HepG2 (cell line): ENCODE results near the gene LIMA1. TPM values are rescaled to one million over a fixed set of nuclear protein-coding genes. Genes with fewer than 3 reads are reported as not detected.

Experiments
- ATAC-seq: fragments of 200-7000 bp; cut with Tn5 transposase; 3 replicates; pipeline ENCODE4 v1.9.1; 2020; ENCODE audit warnings: mild to moderate bottlenecking, moderate library complexity
- BruUV-seq: library from RNA; stranded (reverse); fragments of 400-500 nt; replicated peaks from 2 replicates; lab custom pipeline; 2021; lab: Mats Ljungman, UMichigan
- CTCF ChIA-PET: fragments of 300-600 bp; formaldehyde crosslinking; extraction: SDS; loops from one replicate; lab custom pipeline; 2021; ENCODE audit warnings: low total read pairs, inconsistent platforms, low intra/inter-chr PET ratio; lab: Yijun Ruan, JAX
- POLR2A ChIA-PET: fragments of 350-600 bp; sonication (Branson Sonifier 250); formaldehyde crosslinking; loops from one replicate; lab custom pipeline; 2020; ENCODE audit warnings: antibody characterized with exemption, inconsistent platforms; lab: Yijun Ruan, JAX
- DNase-seq: peaks from one replicate; pipeline ENCODE4 v3.0.0-alpha.2; 2015; ENCODE audit warnings: low spot score
- FAIRE-seq: peaks from 3 replicates; lab custom pipeline; 2011; peaks lifted over from hg19 to GRCh38; lab: Jason Lieb, UNC
- H2AFZ ChIP-seq: one replicate; pipeline ENCODE4 v1.6.1; 2011; ENCODE audit warnings: low read length, inconsistent platforms
- H3K27ac ChIP-seq: fragments of 300-600 bp; 3 replicates; pipeline ENCODE4 v1.8.0; 2011; ENCODE audit warnings: mixed run types, mild to moderate bottlenecking, mixed read lengths, low read length, inconsistent platforms; ENCODE audit not compliant: insufficient read depth; ENCODE audit errors: extremely low read length
- H3K27me3 ChIP-seq, 2 experiments: fragments of 200-600 bp in 1 of 2; 2 replicates in 1 of 2; 3 replicates in 1 of 2; pipeline versions ENCODE4 v1.6.0 to v1.8.0; 2011; ENCODE audit warnings: low read length in 2 of 2, mild to moderate bottlenecking in 2 of 2, moderate library complexity in 2 of 2, inconsistent platforms in 1 of 2; ENCODE audit not compliant: insufficient read depth in 2 of 2, control insufficient read depth in 1 of 2
- H3K36me3 ChIP-seq, 2 experiments: fragments of 200-600 bp in 1 of 2; replicated peaks in 1 of 2; 2 replicates in 1 of 2; 3 replicates in 1 of 2; pipeline versions ENCODE4 v1.5.1 to v1.8.0; 2011; ENCODE audit warnings: low read length in 2 of 2, inconsistent platforms in 1 of 2; ENCODE audit not compliant: insufficient read depth in 2 of 2, control insufficient read depth in 1 of 2
- H3K4me1 ChIP-seq: 2 replicates; pipeline ENCODE4 v1.5.1; 2012; ENCODE audit warnings: low read length, inconsistent platforms; ENCODE audit not compliant: insufficient read depth
- H3K4me2 ChIP-seq: 2 replicates; pipeline ENCODE4 v1.6.0; 2011; ENCODE audit warnings: low read depth, low read length, inconsistent platforms
- H3K4me3 ChIP-seq, 3 experiments: fragments of 200-600 bp in 1 of 3; sonication (generic), shearing (Covaris generic) in 1 of 3; replicated peaks in 1 of 3; 2 replicates each; pipeline ENCODE4 v1.5.1; 2011 to 2016; ENCODE audit warnings: low read length in 3 of 3, inconsistent platforms in 2 of 3, low read depth in 2 of 3, mild to moderate bottlenecking in 2 of 3, control low read depth in 1 of 3, mixed read lengths in 1 of 3; ENCODE audit not compliant: insufficient read depth in 1 of 3
- H3K79me2 ChIP-seq: one replicate; pipeline ENCODE4 v1.6.1; 2011; ENCODE audit warnings: low read length, inconsistent platforms; ENCODE audit not compliant: insufficient read depth
- H3K9ac ChIP-seq: 2 replicates; pipeline ENCODE4 v1.6.0; 2011; ENCODE audit warnings: mild to moderate bottlenecking, low read depth, low read length, inconsistent platforms; ENCODE audit not compliant: insufficient read depth
- H3K9me3 ChIP-seq: 2 replicates; pipeline ENCODE4 v1.5.1; 2012; ENCODE audit warnings: mild to moderate bottlenecking, low read length
- H4K20me1 ChIP-seq: 2 replicates; pipeline ENCODE4 v1.6.0; 2011; ENCODE audit warnings: inconsistent platforms, mild to moderate bottlenecking, low read length, moderate library complexity; ENCODE audit not compliant: insufficient read depth
- AGO1 ChIP-seq: fragments of 200-400 bp; formaldehyde crosslinking; IDR thresholded peaks from 2 replicates; pipeline ENCODE4 v1.6.1; 2017; ENCODE audit warnings: mild to moderate bottlenecking, low read depth, low read length, moderate library complexity; ENCODE audit not compliant: poor library complexity, severe bottlenecking
- CBFB ChIP-seq: sonication (generic); formaldehyde crosslinking; IDR thresholded peaks from 2 replicates; pipeline ENCODE4 v1.4.0; 2020; ENCODE audit warnings: missing genetic modification reagents
- CBX5 ChIP-seq: sonication (generic); formaldehyde crosslinking; IDR thresholded peaks from 2 replicates; pipeline ENCODE4 v1.4.0; 2020; ENCODE audit warnings: missing genetic modification reagents, borderline replicate concordance
- IRF1 ChIP-seq: sonication (generic); formaldehyde crosslinking; IDR thresholded peaks from 2 replicates; pipeline ENCODE4 v1.4.0; 2020; ENCODE audit warnings: low read depth, mild to moderate bottlenecking, missing genetic modification reagents
- MAZ ChIP-seq, 2 experiments: sonication (generic) in 1 of 2; formaldehyde crosslinking in 1 of 2; IDR thresholded peaks; 2 replicates each; pipeline versions ENCODE4 v1.5.0 to v1.6.1; 2012 to 2020; ENCODE audit warnings: low read depth in 2 of 2, mild to moderate bottlenecking in 2 of 2, borderline replicate concordance in 1 of 2, improper control_type of control experiment in 1 of 2, low read length in 1 of 2, missing genetic modification reagents in 1 of 2, moderate library complexity in 1 of 2
- NFE2L2 ChIP-seq: fragments of 150-350 bp; IDR thresholded peaks from 2 replicates; pipeline ENCODE4 v1.6.1; 2014; ENCODE audit warnings: low read length
- SCMH1 ChIP-seq: sonication (generic); formaldehyde crosslinking; IDR thresholded peaks from 2 replicates; pipeline ENCODE4 v1.9.0; 2021; ENCODE audit warnings: missing genetic modification reagents, mild to moderate bottlenecking, borderline replicate concordance
- ZNF383 ChIP-seq: sonication (generic); formaldehyde crosslinking; IDR thresholded peaks from 2 replicates; pipeline ENCODE4 v1.4.0; 2020; ENCODE audit warnings: missing genetic modification reagents, mild to moderate bottlenecking, borderline replicate concordance
- ZSCAN5A ChIP-seq: sonication (generic); formaldehyde crosslinking; IDR thresholded peaks from 2 replicates; pipeline ENCODE4 v1.8.0; 2022; ENCODE audit warnings: mild to moderate bottlenecking, missing genetic modification reagents, borderline replicate concordance
- WGBS: methylation state at CpG from one replicate; pipeline ENCODE4 v1.1.6; 2017; ENCODE audit warnings: low lambda C conversion rate; 5-methylcytosine and 5-hydroxymethylcytosine counted together
- in situ Hi-C: cut with HindIII; loops from 2 replicates; pipeline ENCODE4 v1.10.0; 2017; ENCODE audit warnings: low pct_unique_long_range_greater_than_20kb; ENCODE audit not compliant: extremely low pct_ligation_motif_present
- intact Hi-C: fragments of 100-400 bp; cut with micrococcal nuclease; formaldehyde crosslinking; loops from one replicate; pipeline ENCODE4 v1.10.0; 2022; ENCODE audit not compliant: unreplicated experiment
- polyA plus RNA-seq, 8 experiments: library from polyadenylated mRNA; depleted of rRNA in 3 of 8; stranded (reverse) in 7 of 8; unstranded in 1 of 8; fragments of >200 nt; fragmentation: Illumina TruSeq in 4 of 8; extraction: Trizol in 4 of 8; gene quantifications; 2 replicates each; pipeline versions ENCODE4 v1.2.1 to v1.2.3, GENCODE V29; 2011 to 2016; ENCODE audit warnings: low read depth in 4 of 8, missing spikeins in 1 of 8, mixed read lengths in 1 of 8; ENCODE audit not compliant: insufficient read depth in 1 of 8
- total RNA-seq, 5 experiments: library from RNA; depleted of rRNA; stranded (reverse); fragments of >200 nt; fragmentation: Illumina TruSeq; extraction: Trizol; gene quantifications; 2 replicates each; pipeline ENCODE4 v1.2.3, GENCODE V29; 2016; ENCODE audit warnings: low read depth in 1 of 5
- TF ChIP-seq, protein P1 (sequence below): sonication (generic); formaldehyde crosslinking; IDR thresholded peaks from 2 replicates; pipeline ENCODE4 v1.4.0; 2020; ENCODE audit warnings: mild to moderate bottlenecking, missing genetic modification reagents, borderline replicate concordance
- TF ChIP-seq, protein P2 (sequence below): sonication (generic); formaldehyde crosslinking; IDR thresholded peaks from 2 replicates; pipeline ENCODE4 v1.4.0; 2020; ENCODE audit warnings: mild to moderate bottlenecking, missing genetic modification reagents

LIMA1 gene
- total and polyA plus RNA-seq, 2 of the 13 experiments (the other 11 are each of a cell fraction or from before 2014, with no cell fraction given): 13.0 to 19.8 TPM

- intact Hi-C loops (no loop called here), in situ Hi-C loops (no loop called here)
- Histone ChIP-seq H3K4me3 (no peak overlapping the region), H2AFZ (no peak overlapping the region), H3K9me3 (no peaks in the 10 kb centered on the region), H4K20me1 (no peaks in the 10 kb centered on the region), H3K4me1 (no peaks in the 10 kb centered on the region), H3K27ac (no peak overlapping the region), H3K79me2 (no peaks in the 10 kb centered on the region), H3K27me3 (no peaks in the 10 kb centered on the region), H3K4me2 (no peak overlapping the region), H3K36me3 (0 out of 5 replicates have a peak, but pooled peaks cover 0 to 8% of the 10 kb centered on the region in 2 experiments), H3K9ac (no peak overlapping the region)
- TF ChIP-seq SCMH1 (CRISPR knock-in tag) (no peak), ZSCAN5A (CRISPR knock-in tag) (no peak), NFE2L2 (no peak), MAZ (IDR thresholded peaks at IDR 0.05; ENCODE audit: borderline replicate concordance, low read depth, low read length) (no peak), MAZ (CRISPR knock-in tag; IDR thresholded peaks at IDR 0.05; ENCODE audit: low read depth) (no peak), CBFB (CRISPR knock-in tag) (no peak), AGO1 (no peak), ZNF383 (no peak), IRF1 (no peak), CBX5 (CRISPR knock-in tag) (no peak)
- TF ChIP-seq, protein P1, sequence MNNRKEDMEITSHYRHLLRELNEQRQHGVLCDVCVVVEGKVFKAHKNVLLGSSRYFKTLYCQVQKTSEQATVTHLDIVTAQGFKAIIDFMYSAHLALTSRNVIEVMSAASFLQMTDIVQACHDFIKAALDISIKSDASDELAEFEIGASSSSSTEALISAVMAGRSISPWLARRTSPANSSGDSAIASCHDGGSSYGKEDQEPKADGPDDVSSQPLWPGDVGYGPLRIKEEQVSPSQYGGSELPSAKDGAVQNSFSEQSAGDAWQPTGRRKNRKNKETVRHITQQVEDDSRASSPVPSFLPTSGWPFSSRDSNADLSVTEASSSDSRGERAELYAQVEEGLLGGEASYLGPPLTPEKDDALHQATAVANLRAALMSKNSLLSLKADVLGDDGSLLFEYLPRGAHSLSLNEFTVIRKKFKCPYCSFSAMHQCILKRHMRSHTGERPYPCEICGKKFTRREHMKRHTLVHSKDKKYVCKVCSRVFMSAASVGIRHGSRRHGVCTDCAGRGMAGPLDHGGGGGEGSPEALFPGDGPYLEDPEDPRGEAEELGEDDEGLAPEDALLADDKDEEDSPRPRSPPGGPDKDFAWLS (CRISPR knock-in tag): no peak
- TF ChIP-seq, protein P2, sequence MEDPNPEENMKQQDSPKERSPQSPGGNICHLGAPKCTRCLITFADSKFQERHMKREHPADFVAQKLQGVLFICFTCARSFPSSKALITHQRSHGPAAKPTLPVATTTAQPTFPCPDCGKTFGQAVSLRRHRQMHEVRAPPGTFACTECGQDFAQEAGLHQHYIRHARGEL: no peak
- no peak for DNase-seq
- no TSS peak for BruUV-seq
- ATAC-seq: no peak
- 96% methylated on average over 1 of the region's 1 CpG for WGBS
- CTCF ChIA-PET: no interaction called here
- POLR2A ChIA-PET: no interaction called here
- FAIRE-seq: no peak
These were observed 66.1 kb downstream of the LIMA1 start for GRCh38 chr12:50217202-50217601.
